IMR-90 (cell line): ENCODE data around the gene NRP1. TPM values are rescaled to one million over a fixed set of nuclear protein-coding genes. Genes with fewer than 3 reads are reported as not detected.

ENCODE experiments used
- ATAC-seq: fragments of 200-7000 bp; cut with Tn5 transposase; 2 replicates; pipeline ENCODE4 v1.9.1; 2020; ENCODE audit warnings: low read depth, mild to moderate bottlenecking, moderate library complexity
- BruUV-seq: library from RNA; stranded (reverse); fragments of 400-500 nt; replicated peaks from 2 replicates; lab custom pipeline; 2021; lab: Mats Ljungman, UMichigan
- CTCF ChIA-PET: fragments of 300-600 bp; formaldehyde crosslinking; extraction: SDS; loops from one replicate; lab custom pipeline; 2021; ENCODE audit warnings: antibody characterized with exemption; lab: Yijun Ruan, JAX
- POLR2A ChIA-PET: fragments of 300-600 bp; sonication (Branson Sonifier 250); formaldehyde crosslinking; loops from one replicate; lab custom pipeline; 2022; ENCODE audit warnings: antibody characterized with exemption; ENCODE audit not compliant: unreplicated experiment; lab: Charles Lee
- DNase-seq: peaks from one replicate; pipeline ENCODE4 v3.0.0; 2013
- H2AFZ ChIP-seq: replicated peaks from 2 replicates; pipeline ENCODE3; 2013; ENCODE audit warnings: low read length, mild to moderate bottlenecking; ENCODE audit not compliant: poor library complexity
- H2AK5ac ChIP-seq: 2 replicates; pipeline ENCODE4 v1.6.1; 2013; ENCODE audit warnings: low read depth, low read length, inconsistent platforms
- H2AK9ac ChIP-seq: replicated peaks from 2 replicates; pipeline ENCODE3; 2013; ENCODE audit warnings: mild to moderate bottlenecking, low read depth, low read length, moderate library complexity; ENCODE audit not compliant: poor library complexity
- H2BK120ac ChIP-seq: 2 replicates; pipeline ENCODE4 v1.6.1; 2013; ENCODE audit warnings: low read depth, low read length, inconsistent platforms
- H2BK15ac ChIP-seq: 3 replicates; pipeline ENCODE4 v1.6.1; 2013; ENCODE audit warnings: low read depth, low read length, inconsistent platforms
- H2BK20ac ChIP-seq: 2 replicates; pipeline ENCODE4 v1.6.1; 2013; ENCODE audit warnings: low read depth, mild to moderate bottlenecking, inconsistent platforms, low read length, moderate library complexity
- H2BK5ac ChIP-seq: 2 replicates; pipeline ENCODE4 v1.6.1; 2013; ENCODE audit warnings: mild to moderate bottlenecking, low read depth, low read length, inconsistent platforms; ENCODE audit not compliant: poor library complexity, severe bottlenecking
- H3K14ac ChIP-seq: replicated peaks from 2 replicates; pipeline ENCODE4 v1.6.1; 2013; ENCODE audit warnings: low read depth, low read length, inconsistent platforms
- H3K18ac ChIP-seq: 2 replicates; pipeline ENCODE4 v1.6.1; 2013; ENCODE audit warnings: low read depth, low read length, control low read depth
- H3K23ac ChIP-seq: 2 replicates; pipeline ENCODE4 v1.6.1; 2013; ENCODE audit warnings: low read depth, low read length, inconsistent platforms
- H3K27ac ChIP-seq: 2 replicates; pipeline ENCODE4 v1.5.1; 2013; ENCODE audit warnings: mild to moderate bottlenecking, control low read depth, low read length; ENCODE audit not compliant: insufficient read depth
- H3K27me3 ChIP-seq: 2 replicates; pipeline ENCODE4 v1.6.1; 2013; ENCODE audit warnings: low read length; ENCODE audit not compliant: control insufficient read depth, insufficient read depth
- H3K36me3 ChIP-seq: 2 replicates; pipeline ENCODE4 v1.6.1; 2013; ENCODE audit warnings: low read length, mixed read lengths; ENCODE audit not compliant: control insufficient read depth, insufficient read depth
- H3K4ac ChIP-seq: 2 replicates; pipeline ENCODE4 v1.6.1; 2013; ENCODE audit warnings: low read depth, low read length, inconsistent platforms
- H3K4me1 ChIP-seq: 2 replicates; pipeline ENCODE4 v1.6.1; 2013; ENCODE audit warnings: low read length, mixed read lengths; ENCODE audit not compliant: control insufficient read depth, insufficient read depth
- H3K4me2 ChIP-seq: 2 replicates; pipeline ENCODE4 v1.6.1; 2013; ENCODE audit warnings: low read depth, mild to moderate bottlenecking, control low read depth, low read length, moderate library complexity
- H3K4me3 ChIP-seq: 2 replicates; pipeline ENCODE4 v1.5.1; 2013; ENCODE audit warnings: low read depth, mild to moderate bottlenecking, control low read depth, low read length, moderate library complexity; ENCODE audit not compliant: insufficient read depth
- H3K56ac ChIP-seq: 2 replicates; pipeline ENCODE4 v1.6.1; 2013; ENCODE audit warnings: low read length, inconsistent platforms; ENCODE audit not compliant: insufficient read depth; ENCODE audit errors: extremely low read depth
- H3K79me1 ChIP-seq, 2 experiments: 2 replicates each; pipeline ENCODE4 v1.6.1; 2013; ENCODE audit warnings: low read length in 2 of 2, inconsistent platforms in 1 of 2, low read depth in 1 of 2
- H3K9ac ChIP-seq: 2 replicates; pipeline ENCODE4 v1.6.1; 2013; ENCODE audit warnings: low read depth, low read length, control low read depth
- H3K9me1 ChIP-seq: 2 replicates; pipeline ENCODE4 v1.6.1; 2013; ENCODE audit warnings: low read length, inconsistent platforms; ENCODE audit not compliant: insufficient read depth
- H3K9me3 ChIP-seq: 2 replicates; pipeline ENCODE4 v1.6.1; 2013; ENCODE audit warnings: low read length; ENCODE audit not compliant: control insufficient read depth, insufficient read depth
- H4K20me1 ChIP-seq: 2 replicates; pipeline ENCODE4 v1.6.1; 2013; ENCODE audit warnings: low read length, inconsistent platforms; ENCODE audit not compliant: insufficient read depth
- H4K5ac ChIP-seq: 2 replicates; pipeline ENCODE4 v1.6.1; 2013; ENCODE audit warnings: mild to moderate bottlenecking, low read depth, low read length, control low read depth
- H4K8ac ChIP-seq, 2 experiments: 2 replicates each; pipeline ENCODE4 v1.6.1; 2013; ENCODE audit warnings: low read depth in 2 of 2, low read length in 2 of 2, control low read depth in 1 of 2, inconsistent platforms in 1 of 2
- H4K91ac ChIP-seq: 2 replicates; pipeline ENCODE4 v1.6.1; 2013; ENCODE audit warnings: low read depth, low read length, inconsistent platforms; ENCODE audit not compliant: insufficient read depth
- BHLHE40 ChIP-seq: fragments of 150-350 bp; IDR thresholded peaks from 2 replicates; pipeline ENCODE4 v1.6.1; 2016; ENCODE audit warnings: mild to moderate bottlenecking, low read depth, low read length
- CEBPB ChIP-seq: IDR thresholded peaks from 2 replicates; pipeline ENCODE4 v1.6.1; 2012; ENCODE audit warnings: low read depth, low read length, improper control_type of control experiment
- CHD1 ChIP-seq: IDR thresholded peaks from 2 replicates; pipeline ENCODE4 v1.6.1; 2012; ENCODE audit warnings: low read depth, low read length, improper control_type of control experiment
- ELK1 ChIP-seq: fragments of 150-350 bp; IDR thresholded peaks from 2 replicates; pipeline ENCODE4 v1.6.1; 2016; ENCODE audit warnings: low read depth, mild to moderate bottlenecking, low read length, moderate library complexity, borderline replicate concordance
- FOS ChIP-seq: fragments of 150-350 bp; IDR thresholded peaks from 2 replicates; pipeline ENCODE4 v1.6.1; 2016; ENCODE audit warnings: low read depth, low read length
- MAFK ChIP-seq: IDR thresholded peaks from 2 replicates; pipeline ENCODE4 v1.6.1; 2012; ENCODE audit warnings: low read depth, low read length, improper control_type of control experiment
- MAZ ChIP-seq: IDR thresholded peaks from 2 replicates; pipeline ENCODE4 v1.6.1; 2012; ENCODE audit warnings: low read depth, mild to moderate bottlenecking, low read length, improper control_type of control experiment, moderate library complexity, borderline replicate concordance
- MXI1 ChIP-seq: IDR thresholded peaks from 2 replicates; pipeline ENCODE4 v1.6.1; 2012; ENCODE audit warnings: low read depth, mild to moderate bottlenecking, low read length, moderate library complexity, borderline replicate concordance
- NFE2L2 ChIP-seq: fragments of 150-350 bp; IDR thresholded peaks from 2 replicates; pipeline ENCODE4 v1.6.1; 2016; ENCODE audit warnings: low read depth, mild to moderate bottlenecking, low read length
- POLR2A ChIP-seq: IDR thresholded peaks from 2 replicates; pipeline ENCODE4 v1.6.1; 2012; ENCODE audit warnings: mild to moderate bottlenecking, low read depth, low read length
- RAD21 ChIP-seq: IDR thresholded peaks from 2 replicates; pipeline ENCODE4 v1.6.1; 2012; ENCODE audit warnings: low read length, improper control_type of control experiment
- RCOR1 ChIP-seq: IDR thresholded peaks from 2 replicates; pipeline ENCODE4 v1.6.1; 2012; ENCODE audit warnings: mild to moderate bottlenecking, low read length, improper control_type of control experiment; ENCODE audit not compliant: insufficient replicate concordance
- RFX5 ChIP-seq: IDR thresholded peaks from 2 replicates; pipeline ENCODE4 v1.8.0; 2012; ENCODE audit warnings: low read depth, mild to moderate bottlenecking, low read length, moderate library complexity
- SMC3 ChIP-seq: fragments of 150-350 bp; IDR thresholded peaks from 2 replicates; pipeline ENCODE4 v1.6.1; 2016; ENCODE audit warnings: low read depth, mild to moderate bottlenecking, antibody characterized with exemption, low read length, moderate library complexity
- USF2 ChIP-seq: fragments of 150-350 bp; IDR thresholded peaks from 2 replicates; pipeline ENCODE4 v1.6.1; 2017; ENCODE audit warnings: mild to moderate bottlenecking, antibody characterized with exemption, low read length, low read depth
- WGBS, 2 experiments: methylation state at CpG; one replicate each; pipeline versions ENCODE4 v1.1.5 to v1.1.7; 2013; ENCODE audit warnings: missing lambda C conversion rate in 2 of 2; ENCODE audit not compliant: insufficient read length in 1 of 2; ENCODE audit errors: extremely low coverage in 2 of 2; 5-methylcytosine and 5-hydroxymethylcytosine counted together
- dilution Hi-C: fragments of 300-500 bp; cut with HindIII; formaldehyde crosslinking; loops from one replicate; pipeline ENCODE4 v1.14.3; 2018; ENCODE audit warnings: low sequenced_read_pairs; ENCODE audit not compliant: unreplicated experiment
- in situ Hi-C: fragments of 300-500 bp; cut with MboI; formaldehyde crosslinking; loops from 3 replicates; pipeline ENCODE4 v1.14.3; 2019; ENCODE audit warnings: low sequenced_read_pairs, inconsistent platforms, mixed read lengths
- intact Hi-C: fragments of 100-400 bp; cut with micrococcal nuclease; formaldehyde crosslinking; loops from 2 replicates; pipeline ENCODE4 v1.10.0; 2022
- polyA plus RNA-seq, 3 experiments: library from polyadenylated mRNA; depleted of rRNA; stranded (reverse); fragments of >200 nt; gene quantifications; 2 replicates each; pipeline ENCODE4 v1.2.3, GENCODE V29; 2012; ENCODE audit warnings: low replicate concordance in 1 of 3
- total RNA-seq: library from RNA; depleted of rRNA; stranded (reverse); fragments of >200 nt; gene quantifications from 2 replicates; pipeline ENCODE4 v1.2.3, GENCODE V29; 2012
- TF ChIP-seq, protein P1 (sequence below): conservative IDR thresholded peaks from 2 replicates; pipeline ENCODE4 v1.5.1; 2012; ENCODE audit warnings: mild to moderate bottlenecking, low read depth, low read length, improper control_type of control experiment

Gene NRP1
- total and polyA plus RNA-seq, 2 of the 4 experiments (the other 2 are of a cell fraction), result 108 to 227 TPM

GRCh38 chr10:33215154-33215553, 119.3 kb downstream of the NRP1 start:
- ChIA-PET CTCF (no interaction called here), POLR2A (interaction anchor here (1.2 kb wide), 1 partner anchor 22 kb away, joined by 3 read pairs; no protein-coding TSS in a partner anchor)
- Histone ChIP-seq H3K4me3 (no peak overlapping the region), H2BK120ac (0 out of 2 replicates have a peak overlapping the region, but pooled peaks have one; percentile 17), H4K20me1 (no peaks in the 10 kb centered on the region; the same call in 1 of the 2 replicates), H3K18ac (peak overlapping the region; percentile 76; the same call in 1 of the 2 replicates), H3K27me3 (no peaks in the 10 kb centered on the region), H4K8ac (peak overlapping the region in 1 of 2 experiments; percentile 56; a peak in 1 of 4 replicates), H3K4ac (no peak overlapping the region), H2AFZ (no peak overlapping the region), H3K9me1 (peaks cover 6% of the 10 kb centered on the region), H3K36me3 (peaks cover 15% of the 10 kb centered on the region), H3K4me2 (peak overlapping the region; percentile 52; the same call in 1 of the 2 replicates), H3K9ac (no peak overlapping the region), H2AK9ac (no peak overlapping the region), H2BK15ac (no peak overlapping the region), H3K27ac (no peak overlapping the region), H4K91ac (no peak overlapping the region), H2BK20ac (no peak overlapping the region), H2AK5ac (no peak overlapping the region), H3K56ac (no peak overlapping the region), H2BK5ac (peak overlapping the region; percentile 30), H3K14ac (no peak overlapping the region), H3K23ac (no peak overlapping the region), H4K5ac (peak overlapping the region; percentile 49; the same call in 1 of the 2 replicates), H3K9me3 (no peaks in the 10 kb centered on the region), H3K79me1 (peaks cover 5 to 42% of the 10 kb centered on the region in 2 experiments; a peak in 3 of 4 replicates), H3K4me1 (peaks cover 25% of the 10 kb centered on the region)
- in situ Hi-C loops, result no loop called here
- dilution Hi-C loops, result no loop called here
- no peak for TF ChIP-seq RCOR1
- TF ChIP-seq, protein P1, sequence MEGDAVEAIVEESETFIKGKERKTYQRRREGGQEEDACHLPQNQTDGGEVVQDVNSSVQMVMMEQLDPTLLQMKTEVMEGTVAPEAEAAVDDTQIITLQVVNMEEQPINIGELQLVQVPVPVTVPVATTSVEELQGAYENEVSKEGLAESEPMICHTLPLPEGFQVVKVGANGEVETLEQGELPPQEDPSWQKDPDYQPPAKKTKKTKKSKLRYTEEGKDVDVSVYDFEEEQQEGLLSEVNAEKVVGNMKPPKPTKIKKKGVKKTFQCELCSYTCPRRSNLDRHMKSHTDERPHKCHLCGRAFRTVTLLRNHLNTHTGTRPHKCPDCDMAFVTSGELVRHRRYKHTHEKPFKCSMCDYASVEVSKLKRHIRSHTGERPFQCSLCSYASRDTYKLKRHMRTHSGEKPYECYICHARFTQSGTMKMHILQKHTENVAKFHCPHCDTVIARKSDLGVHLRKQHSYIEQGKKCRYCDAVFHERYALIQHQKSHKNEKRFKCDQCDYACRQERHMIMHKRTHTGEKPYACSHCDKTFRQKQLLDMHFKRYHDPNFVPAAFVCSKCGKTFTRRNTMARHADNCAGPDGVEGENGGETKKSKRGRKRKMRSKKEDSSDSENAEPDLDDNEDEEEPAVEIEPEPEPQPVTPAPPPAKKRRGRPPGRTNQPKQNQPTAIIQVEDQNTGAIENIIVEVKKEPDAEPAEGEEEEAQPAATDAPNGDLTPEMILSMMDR, result no peak
- no peak for TF ChIP-seq MAZ
- no peak for TF ChIP-seq NFE2L2
- no peak for TF ChIP-seq POLR2A
- TF ChIP-seq RFX5, result no peak
- no peak for TF ChIP-seq BHLHE40
- no peak for TF ChIP-seq USF2
- TF ChIP-seq FOS, result no peak
- no peak for TF ChIP-seq MAFK
- TF ChIP-seq RAD21, result no peak
- no peak for TF ChIP-seq MXI1
- TF ChIP-seq CHD1, result no peak
- no peak for TF ChIP-seq ELK1
- no peak for TF ChIP-seq SMC3
- TF ChIP-seq CEBPB, result no peak
- WGBS, 2 experiments, result no CpG with 5 or more reads among the region's 2 CpGs
- peak; percentile 54 for ATAC-seq
- DNase-seq, result peak; percentile 77
- intact Hi-C loops, result no loop called here
- BruUV-seq, result no TSS peak
